Left ventricle myocardium inferior (tissue), 1 donor: Measurements from ENCODE around the gene PYGO2. TPM values are rescaled to one million over a fixed set of nuclear protein-coding genes. Genes with fewer than 3 reads are reported as not detected.

Source experiments
- DNase-seq: peaks from one replicate; pipeline ENCODE4 v3.0.0-alpha.2; 2020
- H3K27ac ChIP-seq: fragments of 200-600 bp; replicated peaks from 2 replicates; pipeline ENCODE4 v1.8.0; 2021
- H3K27me3 ChIP-seq: fragments of 200-600 bp; 2 replicates; pipeline ENCODE4 v1.8.0; 2021; ENCODE audit warnings: low read depth
- H3K36me3 ChIP-seq: fragments of 200-600 bp; 2 replicates; pipeline ENCODE4 v1.8.0; 2021
- H3K4me1 ChIP-seq: fragments of 200-600 bp; 2 replicates; pipeline ENCODE4 v1.8.0; 2021
- H3K4me3 ChIP-seq: fragments of 200-600 bp; 2 replicates; pipeline ENCODE4 v1.8.0; 2021; ENCODE audit warnings: mild to moderate bottlenecking, moderate library complexity
- H3K9me3 ChIP-seq: fragments of 200-600 bp; replicated peaks from 2 replicates; pipeline ENCODE4 v1.8.0; 2021
- CTCF ChIP-seq: fragments of 200-600 bp; IDR thresholded peaks from 2 replicates; pipeline ENCODE4 v1.8.0; 2021; ENCODE audit warnings: antibody characterized with exemption, mild to moderate bottlenecking, borderline replicate concordance
- intact Hi-C: fragments of 100-400 bp; cut with micrococcal nuclease; formaldehyde crosslinking; loops from one replicate; pipeline ENCODE4 v1.11.0; 2022
- total RNA-seq: library from RNA; stranded (reverse); fragmentation: NEBNext Ultra II Directional; extraction: Animal tissue kit (Norgen Biotek cat#: 25700); gene quantifications from one replicate; pipeline ENCODE4 v1.2.1, GENCODE V29; 2021
- donor health status: DM: no; HTN: yes; CAD: no; lungs with severe emphysema.

PYGO2 gene
- total RNA-seq, 1 donor from 2014 or later = 12.9 TPM

DNA sequence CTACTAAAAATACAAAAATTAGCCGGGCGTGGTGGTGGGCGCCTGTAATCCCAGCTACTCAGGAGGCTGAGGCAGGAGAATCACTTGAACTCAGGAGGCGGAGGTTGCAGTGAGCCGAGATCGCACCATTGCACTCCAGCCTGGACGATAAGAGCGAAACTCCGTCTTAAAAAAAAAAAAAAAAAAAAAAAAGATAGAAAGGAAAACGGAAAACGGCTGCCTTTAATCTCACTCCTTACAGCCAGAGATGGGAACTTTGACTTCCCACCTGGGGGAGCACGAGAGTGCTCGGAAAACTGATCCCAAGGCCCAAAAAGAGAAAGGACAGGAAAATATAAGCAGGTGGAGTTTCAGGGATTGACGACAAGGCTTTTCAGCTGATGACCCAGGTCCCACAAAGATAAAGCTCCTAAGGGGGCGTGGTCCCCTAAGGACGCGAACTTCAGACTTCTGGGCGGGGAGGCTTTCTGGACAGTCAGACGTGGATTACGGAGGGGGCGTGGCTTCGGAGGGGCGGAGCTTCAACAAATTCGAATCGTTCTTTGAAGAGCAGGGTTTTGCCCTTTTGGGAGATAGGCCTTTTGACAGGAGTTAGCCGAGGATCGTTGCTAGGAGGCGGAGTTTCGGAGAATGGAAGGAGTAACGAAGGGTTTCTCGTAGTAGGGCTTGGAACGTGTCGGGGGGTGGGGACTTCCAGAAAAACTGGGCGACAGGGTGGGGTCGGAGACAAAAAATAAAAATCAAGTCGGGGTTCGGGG is 11.9 kb upstream of the PYGO2 start:
- H3K27ac ChIP-seq = peak overlapping the region; percentile 97
- H3K9me3 ChIP-seq = no peaks in the 10 kb centered on the region
- TF ChIP-seq CTCF = no peak
- DNase-seq = peak; percentile 96
- no peaks in the 10 kb centered on the region for H3K27me3 ChIP-seq
- intact Hi-C loops = no loop called here
- peaks cover 72% of the 10 kb centered on the region for H3K4me1 ChIP-seq
- peak overlapping the region; percentile 82 for H3K4me3 ChIP-seq
- H3K36me3 ChIP-seq = peaks cover 13% of the 10 kb centered on the region

DNA sequence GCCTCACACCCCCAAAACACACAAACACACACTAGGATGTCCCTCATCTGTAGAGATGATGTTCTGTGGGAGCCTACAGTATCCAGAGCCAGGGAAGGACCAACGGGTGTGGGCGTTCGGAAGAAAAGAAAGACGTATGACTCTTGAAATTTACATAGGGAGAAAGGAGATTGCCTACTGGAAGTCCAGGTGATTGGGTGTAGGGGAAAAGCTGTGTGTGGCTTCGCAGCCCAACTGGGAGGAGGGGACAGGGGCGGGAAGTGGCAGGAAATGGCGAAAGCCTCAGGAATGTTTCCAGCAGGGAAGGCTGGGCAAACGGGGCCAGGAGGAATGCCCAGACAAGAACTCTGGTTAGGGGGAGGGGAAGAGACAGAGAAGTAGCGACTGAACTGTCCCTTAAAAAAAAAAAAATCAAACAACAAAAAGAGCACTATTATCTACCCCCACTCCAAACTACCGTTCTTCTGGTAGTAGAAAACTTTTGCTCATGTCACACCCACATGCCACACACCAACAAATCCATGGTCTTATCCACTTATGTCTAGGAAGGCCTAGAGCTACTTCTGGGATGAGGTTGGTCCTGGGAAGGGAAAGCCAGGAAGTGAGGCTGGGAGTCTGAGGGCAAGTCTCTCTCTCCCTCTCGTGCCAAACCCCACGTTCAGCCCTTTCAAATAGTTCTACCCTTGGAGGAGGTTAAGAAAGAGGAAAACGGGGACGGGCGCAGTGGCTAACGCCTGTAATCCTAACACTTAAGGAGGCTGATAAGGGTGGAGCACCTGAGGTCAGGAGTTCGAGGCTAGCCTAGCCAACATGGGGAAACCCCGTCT is 11.1 kb upstream of the PYGO2 start:
- intact Hi-C loops = no loop called here
- Histone ChIP-seq H3K4me1 (peaks cover 78% of the 10 kb centered on the region), H3K27me3 (no peaks in the 10 kb centered on the region), H3K4me3 (peak overlapping the region; percentile 82), H3K27ac (peak overlapping the region; percentile 97), H3K36me3 (peaks cover 14% of the 10 kb centered on the region), H3K9me3 (no peaks in the 10 kb centered on the region)
- no peak for TF ChIP-seq CTCF
- peak; percentile 52 for DNase-seq

GRCh38 chr1:154972213-154972516 is 10.6 kb upstream of the PYGO2 start:
- H3K36me3 ChIP-seq = peaks cover 20% of the 10 kb centered on the region
- TF ChIP-seq CTCF = no peak
- no peaks in the 10 kb centered on the region for H3K27me3 ChIP-seq
- DNase-seq = no peak
- H3K9me3 ChIP-seq = no peaks in the 10 kb centered on the region
- H3K4me3 ChIP-seq = peak overlapping the region; percentile 82
- H3K27ac ChIP-seq = peak overlapping the region; percentile 97
- H3K4me1 ChIP-seq = peaks cover 83% of the 10 kb centered on the region
- intact Hi-C loops = no loop called here

DNA sequence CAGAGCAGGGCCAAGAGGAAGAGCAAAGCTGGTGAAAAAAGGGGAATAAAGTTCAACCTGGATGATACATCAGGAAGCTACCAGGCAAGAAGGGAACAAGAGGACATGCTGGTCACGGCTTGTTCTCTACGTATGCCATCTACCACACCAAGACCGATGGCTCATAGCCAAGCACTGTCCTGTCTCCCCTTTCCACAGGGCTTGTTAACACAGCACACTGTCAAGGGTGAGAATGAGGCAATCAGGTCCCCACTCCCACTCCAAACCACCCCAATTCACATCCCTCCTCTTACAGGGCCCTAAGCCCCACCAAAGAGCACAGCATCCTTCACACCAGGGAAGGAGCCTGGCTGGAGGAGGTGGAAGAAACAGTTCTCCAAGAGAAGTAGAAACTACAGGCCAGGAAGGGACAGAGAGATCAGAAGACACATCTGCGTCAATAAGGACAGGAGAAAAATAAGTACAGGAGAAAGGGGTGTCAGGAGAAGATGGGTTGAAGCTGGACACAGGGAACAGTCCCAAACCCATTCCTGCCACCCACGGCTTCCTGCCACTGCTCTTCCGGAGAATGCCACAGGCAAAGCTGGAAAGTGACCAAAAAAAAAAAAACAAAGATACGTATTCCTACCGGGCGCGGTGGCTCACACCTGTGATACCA is 9.9 kb upstream of the PYGO2 start:
- Histone ChIP-seq H3K4me3 (peak overlapping the region; percentile 82), H3K27me3 (no peaks in the 10 kb centered on the region), H3K9me3 (no peaks in the 10 kb centered on the region), H3K4me1 (peaks cover 89% of the 10 kb centered on the region), H3K36me3 (peaks cover 27% of the 10 kb centered on the region), H3K27ac (peak overlapping the region; percentile 97)
- peak; percentile 41 for DNase-seq
- intact Hi-C loops = no loop called here
- no peak for TF ChIP-seq CTCF

GRCh38 chr1:154970631-154971340 is 9.2 kb upstream of the PYGO2 start, which contains the start of gene SHC1:
SHC1 (minus strand) TSS chr1:154970747; CDS start chr1:154970526, 221 bp downstream.
- H3K9me3 ChIP-seq = no peaks in the 10 kb centered on the region
- peak within 1 kb of the TSS; percentile 82 for H3K4me3 ChIP-seq
- intact Hi-C loops = no loop called here
- no peak for TF ChIP-seq CTCF
- no peaks in the 10 kb centered on the region for H3K27me3 ChIP-seq
- H3K4me1 ChIP-seq = peaks cover 82% of the 10 kb centered on the region
- H3K27ac ChIP-seq = peak within 1 kb of the TSS; percentile 97
- DNase-seq = peak; percentile 94
- peaks cover 34% of the 10 kb centered on the region for H3K36me3 ChIP-seq
